GM12864 (cell line): ENCODE measurements around the gene TSHB.

Experiments
- DNase-seq: peaks from one replicate; pipeline ENCODE4 v3.0.0-alpha.2; 2011; ENCODE audit warnings: low read depth
- H3K4me3 ChIP-seq: 2 replicates; pipeline ENCODE4 v1.5.1; 2011; ENCODE audit warnings: mild to moderate bottlenecking, low read depth, low read length, control low read depth
- TF ChIP-seq, protein P1 (sequence below): IDR thresholded peaks from 2 replicates; pipeline ENCODE4 v1.5.1; 2011; ENCODE audit warnings: low read depth, mild to moderate bottlenecking, moderate library complexity, low read length, control low read depth, inconsistent platforms; ENCODE audit errors: missing control alignments

TSHB gene

DNA sequence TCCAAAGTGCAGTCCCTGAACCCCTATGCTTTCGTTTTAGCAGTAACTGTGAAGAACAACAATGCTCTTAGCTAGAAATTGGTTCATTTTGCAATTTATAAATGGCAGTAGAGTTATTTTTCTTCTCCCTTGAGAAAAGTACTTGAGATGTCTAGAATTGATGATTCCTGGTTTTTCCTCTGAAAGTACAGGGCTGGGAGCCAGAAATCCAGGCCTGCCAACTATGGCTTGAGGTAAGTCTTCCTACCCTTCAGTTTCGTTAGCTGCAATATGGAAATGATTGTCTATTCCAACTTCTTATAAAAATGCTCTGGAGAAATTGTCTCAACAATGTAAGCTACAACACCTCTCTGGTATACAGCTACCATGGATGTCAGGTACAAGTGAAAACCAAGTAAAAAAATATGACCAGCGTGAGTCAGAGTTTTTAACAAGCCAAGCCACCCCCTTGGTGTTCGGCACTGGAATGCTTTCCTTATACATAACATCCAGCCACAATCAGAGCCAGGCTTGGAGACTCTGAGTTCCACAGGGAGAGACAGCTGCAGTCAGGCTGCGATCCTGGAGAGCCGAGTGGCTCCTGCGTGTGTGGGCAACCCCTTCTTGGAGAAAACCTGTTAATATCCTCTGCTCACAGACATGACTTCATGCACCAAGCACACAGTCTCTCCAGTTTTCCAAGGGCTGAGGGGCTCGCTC, 37.7 kb downstream of the TSHB start:
- no peak overlapping the region for H3K4me3 ChIP-seq
- TF ChIP-seq, protein P1, sequence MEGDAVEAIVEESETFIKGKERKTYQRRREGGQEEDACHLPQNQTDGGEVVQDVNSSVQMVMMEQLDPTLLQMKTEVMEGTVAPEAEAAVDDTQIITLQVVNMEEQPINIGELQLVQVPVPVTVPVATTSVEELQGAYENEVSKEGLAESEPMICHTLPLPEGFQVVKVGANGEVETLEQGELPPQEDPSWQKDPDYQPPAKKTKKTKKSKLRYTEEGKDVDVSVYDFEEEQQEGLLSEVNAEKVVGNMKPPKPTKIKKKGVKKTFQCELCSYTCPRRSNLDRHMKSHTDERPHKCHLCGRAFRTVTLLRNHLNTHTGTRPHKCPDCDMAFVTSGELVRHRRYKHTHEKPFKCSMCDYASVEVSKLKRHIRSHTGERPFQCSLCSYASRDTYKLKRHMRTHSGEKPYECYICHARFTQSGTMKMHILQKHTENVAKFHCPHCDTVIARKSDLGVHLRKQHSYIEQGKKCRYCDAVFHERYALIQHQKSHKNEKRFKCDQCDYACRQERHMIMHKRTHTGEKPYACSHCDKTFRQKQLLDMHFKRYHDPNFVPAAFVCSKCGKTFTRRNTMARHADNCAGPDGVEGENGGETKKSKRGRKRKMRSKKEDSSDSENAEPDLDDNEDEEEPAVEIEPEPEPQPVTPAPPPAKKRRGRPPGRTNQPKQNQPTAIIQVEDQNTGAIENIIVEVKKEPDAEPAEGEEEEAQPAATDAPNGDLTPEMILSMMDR = no peak
- DNase-seq = no peak

DNA sequence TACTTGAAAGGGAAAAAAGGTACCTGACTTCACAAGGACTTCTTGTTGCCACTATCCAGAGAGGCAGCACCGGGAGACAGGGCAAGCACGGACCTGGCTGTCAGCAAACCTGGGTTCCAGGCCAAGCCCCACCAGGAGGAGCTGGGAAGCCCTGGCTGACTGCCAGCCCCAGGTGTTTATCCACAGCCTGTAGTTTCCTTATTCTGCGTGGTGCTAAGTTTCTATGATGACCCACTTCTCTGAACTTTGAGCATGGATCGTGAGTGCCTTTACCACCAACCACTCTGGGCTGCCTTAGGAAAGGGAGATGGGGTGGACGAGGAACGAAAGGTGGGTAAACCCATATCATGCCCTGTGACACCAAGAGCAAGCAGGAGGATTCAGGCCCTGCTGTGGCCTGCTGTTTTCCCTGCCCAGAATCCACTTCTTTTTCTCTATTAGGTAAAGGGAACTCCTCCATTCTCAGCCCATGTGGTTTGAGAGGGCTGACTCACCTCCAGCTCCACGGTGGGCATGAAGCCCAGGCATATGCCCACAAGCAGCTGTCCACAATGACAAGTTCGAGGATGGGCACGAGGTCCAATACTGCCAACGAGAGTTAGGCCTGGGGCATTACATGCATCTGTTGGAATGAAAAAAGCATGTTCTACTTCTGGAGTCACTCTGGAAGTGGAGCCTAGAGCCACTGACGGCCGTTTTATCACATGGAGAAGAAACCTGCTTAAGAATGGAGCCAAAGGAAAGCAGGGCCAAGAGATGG, 39.4 kb downstream of the TSHB start:
- TF ChIP-seq, protein P1 = no peak
- no peak overlapping the region for H3K4me3 ChIP-seq
- no peak for DNase-seq

DNA sequence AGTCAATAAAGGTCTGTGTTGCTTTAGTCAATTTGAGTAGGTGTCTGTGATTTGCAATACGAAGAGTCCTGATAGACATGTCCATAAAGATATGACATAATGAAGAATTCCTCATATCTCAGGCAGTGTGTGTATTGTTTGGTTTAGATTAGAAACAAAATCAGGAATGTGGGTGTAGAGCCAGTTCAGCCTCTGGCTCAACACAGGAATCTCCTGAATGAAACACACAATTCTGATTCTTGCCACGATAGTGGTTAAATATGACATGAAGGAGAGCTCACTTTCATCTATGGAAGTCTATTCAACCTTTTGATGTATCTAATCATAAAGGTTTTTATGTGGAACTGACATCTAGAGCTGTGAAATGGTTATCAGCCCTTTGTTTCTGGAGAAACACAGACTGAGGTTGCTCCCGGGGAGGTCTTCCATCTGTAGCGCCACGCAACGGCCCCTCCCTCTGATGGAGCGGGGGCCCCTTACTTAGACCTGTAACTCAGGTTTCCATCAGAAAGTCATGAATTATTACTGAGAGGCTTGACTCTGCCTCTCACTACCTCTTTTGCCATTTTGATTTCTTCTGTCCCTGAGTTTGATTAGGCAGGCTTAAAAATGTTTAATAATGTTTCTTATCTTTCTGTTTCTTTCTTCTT, 40.2 kb downstream of the TSHB start:
- no peak for DNase-seq
- H3K4me3 ChIP-seq = no peak overlapping the region
- TF ChIP-seq, protein P1 = no peak

DNA sequence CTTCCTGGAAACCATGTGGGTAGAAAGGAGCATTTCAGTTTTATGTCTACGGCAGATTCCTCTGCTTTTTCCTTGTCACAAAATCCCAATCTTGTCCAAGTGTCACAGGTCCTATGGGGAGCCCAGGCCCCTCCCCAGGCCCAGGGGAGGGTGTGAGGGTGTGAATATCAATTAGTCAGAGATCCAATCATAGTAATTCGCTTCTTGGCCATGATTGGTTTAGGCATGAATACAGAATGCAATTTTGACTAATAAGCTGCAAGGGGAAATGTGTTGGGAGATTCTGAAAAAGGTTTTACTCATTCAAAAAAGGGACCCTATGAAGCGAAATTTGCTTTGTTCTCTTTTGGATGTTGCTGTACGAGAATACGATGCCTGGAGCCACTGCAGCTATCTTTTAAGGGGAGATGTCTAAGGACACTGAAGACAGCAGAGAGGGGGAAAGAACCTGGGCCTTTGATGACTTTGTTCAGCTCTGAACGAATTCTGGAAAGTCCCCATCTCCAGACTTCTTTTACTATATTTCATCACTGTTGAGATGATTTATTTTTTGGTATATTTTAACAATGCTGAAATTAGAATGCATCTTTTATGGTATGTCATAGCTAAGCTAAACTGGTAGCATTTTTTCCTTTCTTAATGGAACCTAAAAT, 41.5 kb downstream of the TSHB start:
- TF ChIP-seq, protein P1 = no peak
- no peak overlapping the region for H3K4me3 ChIP-seq
- DNase-seq = no peak

DNA sequence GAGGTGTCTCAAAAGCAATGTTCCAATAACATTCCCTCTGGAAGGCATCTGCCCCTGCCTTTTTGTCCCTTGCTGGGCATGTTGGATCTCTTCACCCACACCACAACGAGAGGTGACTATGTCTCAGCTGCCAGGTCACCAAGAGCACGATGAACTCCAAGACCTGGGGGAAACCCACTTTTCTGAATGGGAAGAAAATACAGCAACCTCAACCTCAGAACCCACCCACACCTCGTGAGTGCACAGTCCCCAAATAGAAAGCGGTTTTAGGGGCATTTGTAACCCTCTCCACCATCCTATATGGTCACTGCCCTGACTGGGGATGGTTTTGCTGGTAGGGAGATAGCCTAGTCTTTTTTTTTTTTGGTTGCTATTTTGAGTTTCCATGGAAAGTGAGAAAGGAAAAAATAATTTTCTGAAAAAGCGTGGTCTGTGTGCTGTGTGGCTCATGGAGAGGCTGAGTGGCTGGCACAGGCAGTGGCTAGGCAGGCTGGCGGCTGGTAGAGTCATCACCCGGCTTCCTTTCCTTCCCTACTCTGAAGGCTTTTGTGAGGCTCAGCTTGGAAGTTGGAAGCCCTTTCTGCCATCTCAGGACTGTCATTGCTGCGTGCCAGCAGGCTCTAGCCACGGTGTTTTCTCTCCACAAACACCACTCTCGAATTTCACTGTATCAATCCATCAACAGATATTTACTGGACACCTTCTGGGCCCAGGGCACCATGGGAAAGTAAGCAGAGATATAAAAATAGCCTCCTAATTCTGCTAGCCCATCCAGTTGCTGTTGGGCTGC, 43.9 kb downstream of the TSHB start:
- DNase-seq = no peak
- H3K4me3 ChIP-seq = no peak overlapping the region
- TF ChIP-seq, protein P1 = no peak

DNA sequence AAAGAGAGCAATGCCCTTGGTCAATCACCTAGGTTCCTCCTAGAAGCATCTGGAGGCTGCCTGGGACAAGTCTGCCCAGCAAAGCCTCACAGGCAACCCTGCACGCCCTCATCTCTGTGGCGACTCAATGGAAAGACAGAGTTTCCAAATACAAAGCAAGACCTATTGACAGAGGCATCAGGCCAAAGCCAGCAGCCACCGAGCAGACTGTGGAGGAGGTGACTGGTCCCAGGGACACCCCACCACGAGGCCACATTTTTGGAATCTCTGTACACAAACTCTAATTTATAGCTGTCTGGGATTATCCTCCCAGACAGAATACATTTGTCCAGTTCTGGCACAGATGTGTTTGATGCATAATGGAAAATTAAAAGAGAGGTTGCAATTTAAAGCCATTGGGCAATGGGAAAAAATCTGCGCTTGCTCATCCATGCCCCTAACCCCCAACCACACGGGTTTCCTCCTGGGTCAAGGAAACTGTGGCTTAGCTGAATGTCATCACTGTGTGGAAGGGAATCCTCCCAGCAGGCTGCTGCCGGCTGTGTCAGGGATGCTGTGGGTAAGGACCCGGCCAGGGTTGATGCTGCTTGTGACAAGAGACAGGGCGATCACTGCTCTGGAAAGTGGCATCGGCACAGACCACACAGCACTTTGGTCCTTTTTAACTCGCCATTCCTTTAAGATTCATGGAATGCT, 45.4 kb downstream of the TSHB start:
- DNase-seq = no peak
- TF ChIP-seq, protein P1 = no peak
- no peak overlapping the region for H3K4me3 ChIP-seq
